IMR-90 (cell line): ENCODE data around the gene ADPRHL1. TPM values are rescaled to one million over a fixed set of nuclear protein-coding genes. Genes with fewer than 3 reads are reported as not detected.

Experiments
- ATAC-seq: fragments of 200-7000 bp; cut with Tn5 transposase; 2 replicates; pipeline ENCODE4 v1.9.1; 2020; ENCODE audit warnings: low read depth, mild to moderate bottlenecking, moderate library complexity
- BruUV-seq: library from RNA; stranded (reverse); fragments of 400-500 nt; replicated peaks from 2 replicates; lab custom pipeline; 2021; lab: Mats Ljungman, UMichigan
- CTCF ChIA-PET: fragments of 300-600 bp; formaldehyde crosslinking; extraction: SDS; loops from one replicate; lab custom pipeline; 2021; ENCODE audit warnings: antibody characterized with exemption; lab: Yijun Ruan, JAX
- POLR2A ChIA-PET: fragments of 300-600 bp; sonication (Branson Sonifier 250); formaldehyde crosslinking; loops from one replicate; lab custom pipeline; 2022; ENCODE audit warnings: antibody characterized with exemption; ENCODE audit not compliant: unreplicated experiment; lab: Charles Lee
- DNase-seq: peaks from one replicate; pipeline ENCODE4 v3.0.0; 2013
- H2AFZ ChIP-seq: replicated peaks from 2 replicates; pipeline ENCODE3; 2013; ENCODE audit warnings: low read length, mild to moderate bottlenecking; ENCODE audit not compliant: poor library complexity
- H2AK5ac ChIP-seq: 2 replicates; pipeline ENCODE4 v1.6.1; 2013; ENCODE audit warnings: low read depth, low read length, inconsistent platforms
- H2AK9ac ChIP-seq: replicated peaks from 2 replicates; pipeline ENCODE3; 2013; ENCODE audit warnings: mild to moderate bottlenecking, low read depth, low read length, moderate library complexity; ENCODE audit not compliant: poor library complexity
- H2BK120ac ChIP-seq: 2 replicates; pipeline ENCODE4 v1.6.1; 2013; ENCODE audit warnings: low read depth, low read length, inconsistent platforms
- H2BK15ac ChIP-seq: 3 replicates; pipeline ENCODE4 v1.6.1; 2013; ENCODE audit warnings: low read depth, low read length, inconsistent platforms
- H2BK20ac ChIP-seq: 2 replicates; pipeline ENCODE4 v1.6.1; 2013; ENCODE audit warnings: low read depth, mild to moderate bottlenecking, inconsistent platforms, low read length, moderate library complexity
- H2BK5ac ChIP-seq: 2 replicates; pipeline ENCODE4 v1.6.1; 2013; ENCODE audit warnings: mild to moderate bottlenecking, low read depth, low read length, inconsistent platforms; ENCODE audit not compliant: poor library complexity, severe bottlenecking
- H3K14ac ChIP-seq: replicated peaks from 2 replicates; pipeline ENCODE4 v1.6.1; 2013; ENCODE audit warnings: low read depth, low read length, inconsistent platforms
- H3K18ac ChIP-seq: 2 replicates; pipeline ENCODE4 v1.6.1; 2013; ENCODE audit warnings: low read depth, low read length, control low read depth
- H3K23ac ChIP-seq: 2 replicates; pipeline ENCODE4 v1.6.1; 2013; ENCODE audit warnings: low read depth, low read length, inconsistent platforms
- H3K27ac ChIP-seq: 2 replicates; pipeline ENCODE4 v1.5.1; 2013; ENCODE audit warnings: mild to moderate bottlenecking, control low read depth, low read length; ENCODE audit not compliant: insufficient read depth
- H3K27me3 ChIP-seq: 2 replicates; pipeline ENCODE4 v1.6.1; 2013; ENCODE audit warnings: low read length; ENCODE audit not compliant: control insufficient read depth, insufficient read depth
- H3K36me3 ChIP-seq: 2 replicates; pipeline ENCODE4 v1.6.1; 2013; ENCODE audit warnings: low read length, mixed read lengths; ENCODE audit not compliant: control insufficient read depth, insufficient read depth
- H3K4ac ChIP-seq: 2 replicates; pipeline ENCODE4 v1.6.1; 2013; ENCODE audit warnings: low read depth, low read length, inconsistent platforms
- H3K4me1 ChIP-seq: 2 replicates; pipeline ENCODE4 v1.6.1; 2013; ENCODE audit warnings: low read length, mixed read lengths; ENCODE audit not compliant: control insufficient read depth, insufficient read depth
- H3K4me2 ChIP-seq: 2 replicates; pipeline ENCODE4 v1.6.1; 2013; ENCODE audit warnings: low read depth, mild to moderate bottlenecking, control low read depth, low read length, moderate library complexity
- H3K4me3 ChIP-seq: 2 replicates; pipeline ENCODE4 v1.5.1; 2013; ENCODE audit warnings: low read depth, mild to moderate bottlenecking, control low read depth, low read length, moderate library complexity; ENCODE audit not compliant: insufficient read depth
- H3K56ac ChIP-seq: 2 replicates; pipeline ENCODE4 v1.6.1; 2013; ENCODE audit warnings: low read length, inconsistent platforms; ENCODE audit not compliant: insufficient read depth; ENCODE audit errors: extremely low read depth
- H3K79me1 ChIP-seq, 2 experiments: 2 replicates each; pipeline ENCODE4 v1.6.1; 2013; ENCODE audit warnings: low read length in 2 of 2, inconsistent platforms in 1 of 2, low read depth in 1 of 2
- H3K9ac ChIP-seq: 2 replicates; pipeline ENCODE4 v1.6.1; 2013; ENCODE audit warnings: low read depth, low read length, control low read depth
- H3K9me1 ChIP-seq: 2 replicates; pipeline ENCODE4 v1.6.1; 2013; ENCODE audit warnings: low read length, inconsistent platforms; ENCODE audit not compliant: insufficient read depth
- H3K9me3 ChIP-seq: 2 replicates; pipeline ENCODE4 v1.6.1; 2013; ENCODE audit warnings: low read length; ENCODE audit not compliant: control insufficient read depth, insufficient read depth
- H4K20me1 ChIP-seq: 2 replicates; pipeline ENCODE4 v1.6.1; 2013; ENCODE audit warnings: low read length, inconsistent platforms; ENCODE audit not compliant: insufficient read depth
- H4K5ac ChIP-seq: 2 replicates; pipeline ENCODE4 v1.6.1; 2013; ENCODE audit warnings: mild to moderate bottlenecking, low read depth, low read length, control low read depth
- H4K8ac ChIP-seq, 2 experiments: 2 replicates each; pipeline ENCODE4 v1.6.1; 2013; ENCODE audit warnings: low read depth in 2 of 2, low read length in 2 of 2, control low read depth in 1 of 2, inconsistent platforms in 1 of 2
- H4K91ac ChIP-seq: 2 replicates; pipeline ENCODE4 v1.6.1; 2013; ENCODE audit warnings: low read depth, low read length, inconsistent platforms; ENCODE audit not compliant: insufficient read depth
- MXI1 ChIP-seq: IDR thresholded peaks from 2 replicates; pipeline ENCODE4 v1.6.1; 2012; ENCODE audit warnings: low read depth, mild to moderate bottlenecking, low read length, moderate library complexity, borderline replicate concordance
- POLR2A ChIP-seq: IDR thresholded peaks from 2 replicates; pipeline ENCODE4 v1.6.1; 2012; ENCODE audit warnings: mild to moderate bottlenecking, low read depth, low read length
- SMC3 ChIP-seq: fragments of 150-350 bp; IDR thresholded peaks from 2 replicates; pipeline ENCODE4 v1.6.1; 2016; ENCODE audit warnings: low read depth, mild to moderate bottlenecking, antibody characterized with exemption, low read length, moderate library complexity
- WGBS, 2 experiments: methylation state at CpG; one replicate each; pipeline versions ENCODE4 v1.1.5 to v1.1.7; 2013; ENCODE audit warnings: missing lambda C conversion rate in 2 of 2; ENCODE audit not compliant: insufficient read length in 1 of 2; ENCODE audit errors: extremely low coverage in 2 of 2; 5-methylcytosine and 5-hydroxymethylcytosine counted together
- dilution Hi-C: fragments of 300-500 bp; cut with HindIII; formaldehyde crosslinking; loops from one replicate; pipeline ENCODE4 v1.14.3; 2018; ENCODE audit warnings: low sequenced_read_pairs; ENCODE audit not compliant: unreplicated experiment
- in situ Hi-C: fragments of 300-500 bp; cut with MboI; formaldehyde crosslinking; loops from 3 replicates; pipeline ENCODE4 v1.14.3; 2019; ENCODE audit warnings: low sequenced_read_pairs, inconsistent platforms, mixed read lengths
- intact Hi-C: fragments of 100-400 bp; cut with micrococcal nuclease; formaldehyde crosslinking; loops from 2 replicates; pipeline ENCODE4 v1.10.0; 2022
- polyA plus RNA-seq, 3 experiments: library from polyadenylated mRNA; depleted of rRNA; stranded (reverse); fragments of >200 nt; gene quantifications; 2 replicates each; pipeline ENCODE4 v1.2.3, GENCODE V29; 2012; ENCODE audit warnings: low replicate concordance in 1 of 3
- total RNA-seq: library from RNA; depleted of rRNA; stranded (reverse); fragments of >200 nt; gene quantifications from 2 replicates; pipeline ENCODE4 v1.2.3, GENCODE V29; 2012
- TF ChIP-seq, protein P1 (sequence below): conservative IDR thresholded peaks from 2 replicates; pipeline ENCODE4 v1.5.1; 2012; ENCODE audit warnings: mild to moderate bottlenecking, low read depth, low read length, improper control_type of control experiment
- TF ChIP-seq, protein P2 (sequence below): fragments of 150-350 bp; IDR thresholded peaks from 2 replicates; pipeline ENCODE4 v1.6.1; 2017; ENCODE audit warnings: mild to moderate bottlenecking, antibody characterized with exemption, low read length, low read depth

Gene ADPRHL1
- total and polyA plus RNA-seq, 2 of the 4 experiments (the other 2 are of a cell fraction) = 0.36 to 0.67 TPM

DNA sequence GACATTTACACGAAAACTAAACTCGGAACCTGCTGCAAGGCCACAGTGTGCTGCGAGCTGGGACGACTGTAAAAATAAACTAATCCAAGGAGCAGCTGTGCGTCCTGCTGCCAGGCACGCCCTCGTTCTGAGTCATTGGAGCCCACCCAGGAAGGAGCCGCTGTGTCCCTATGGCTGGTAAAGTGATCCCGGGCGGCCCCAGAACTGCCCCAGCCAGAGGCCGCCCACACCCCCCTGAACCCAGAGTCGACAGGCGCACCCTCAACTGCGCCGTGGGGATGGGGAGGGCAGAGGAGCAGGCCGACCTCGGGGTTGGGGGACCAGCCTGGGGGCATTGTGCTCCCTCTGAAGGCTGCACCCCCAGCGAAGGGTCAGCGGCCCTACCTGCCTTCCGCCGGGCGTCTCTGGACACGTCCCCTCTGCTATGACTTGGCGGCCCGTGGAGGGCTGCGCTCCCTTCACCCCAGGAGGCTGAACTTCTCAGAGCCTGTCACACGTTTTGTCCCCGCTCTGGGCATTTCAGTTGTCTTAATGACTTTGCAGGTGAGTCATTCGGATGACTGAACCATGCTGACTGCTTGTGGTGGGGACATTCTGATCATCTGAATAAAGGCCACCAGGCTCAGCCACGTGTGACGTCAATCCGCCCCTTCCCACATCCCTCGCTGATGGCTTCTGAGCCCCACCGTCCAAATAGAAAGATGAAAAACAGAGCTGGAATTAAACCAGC is 42.7 kb downstream of the ADPRHL1 start (continued):
- TF ChIP-seq, protein P1, sequence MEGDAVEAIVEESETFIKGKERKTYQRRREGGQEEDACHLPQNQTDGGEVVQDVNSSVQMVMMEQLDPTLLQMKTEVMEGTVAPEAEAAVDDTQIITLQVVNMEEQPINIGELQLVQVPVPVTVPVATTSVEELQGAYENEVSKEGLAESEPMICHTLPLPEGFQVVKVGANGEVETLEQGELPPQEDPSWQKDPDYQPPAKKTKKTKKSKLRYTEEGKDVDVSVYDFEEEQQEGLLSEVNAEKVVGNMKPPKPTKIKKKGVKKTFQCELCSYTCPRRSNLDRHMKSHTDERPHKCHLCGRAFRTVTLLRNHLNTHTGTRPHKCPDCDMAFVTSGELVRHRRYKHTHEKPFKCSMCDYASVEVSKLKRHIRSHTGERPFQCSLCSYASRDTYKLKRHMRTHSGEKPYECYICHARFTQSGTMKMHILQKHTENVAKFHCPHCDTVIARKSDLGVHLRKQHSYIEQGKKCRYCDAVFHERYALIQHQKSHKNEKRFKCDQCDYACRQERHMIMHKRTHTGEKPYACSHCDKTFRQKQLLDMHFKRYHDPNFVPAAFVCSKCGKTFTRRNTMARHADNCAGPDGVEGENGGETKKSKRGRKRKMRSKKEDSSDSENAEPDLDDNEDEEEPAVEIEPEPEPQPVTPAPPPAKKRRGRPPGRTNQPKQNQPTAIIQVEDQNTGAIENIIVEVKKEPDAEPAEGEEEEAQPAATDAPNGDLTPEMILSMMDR = no peak
- no peak for TF ChIP-seq MXI1

DNA sequence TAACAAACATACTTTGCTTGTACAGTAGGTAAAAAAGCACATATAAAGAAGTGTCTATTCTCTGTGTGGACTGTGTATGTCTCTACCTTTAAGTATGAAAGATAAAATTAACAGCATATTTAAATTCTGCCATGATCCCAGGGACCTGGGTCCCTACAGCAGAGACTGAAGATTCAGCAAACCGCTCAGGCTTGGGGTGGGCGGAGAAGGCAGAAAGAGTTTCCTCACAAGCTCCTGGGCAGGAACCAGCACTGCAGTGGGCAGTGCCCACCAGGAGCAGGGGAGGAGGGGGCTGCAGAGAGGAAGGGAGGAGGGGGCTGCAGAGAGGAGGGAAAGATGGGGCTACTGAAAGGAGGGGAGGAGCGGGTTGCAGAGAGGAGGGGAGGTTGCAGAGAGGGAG is 44.7 kb downstream of the ADPRHL1 start:
- Histone ChIP-seq H3K4ac (peak overlapping the region; percentile 38; the same call in 1 of the 2 replicates), H2BK15ac (no peak overlapping the region), H3K79me1 (no peaks in the 10 kb centered on the region), H3K23ac (no peak overlapping the region), H4K8ac (no peak overlapping the region), H2AK5ac (no peak overlapping the region), H2BK20ac (no peak overlapping the region; the same call in 1 of the 2 replicates), H2AK9ac (no peak overlapping the region), H3K9ac (no peak overlapping the region), H3K4me1 (peaks cover 18% of the 10 kb centered on the region), H3K27ac (no peak overlapping the region), H3K4me3 (no peak overlapping the region), H3K4me2 (no peak overlapping the region), H3K36me3 (no peaks in the 10 kb centered on the region), H3K27me3 (no peaks in the 10 kb centered on the region), H3K9me3 (no peaks in the 10 kb centered on the region), H4K20me1 (no peaks in the 10 kb centered on the region), H2BK120ac (no peak overlapping the region), H2AFZ (no peak overlapping the region), H3K56ac (no peak overlapping the region), H3K18ac (no peak overlapping the region), H3K14ac (no peak overlapping the region), H3K9me1 (peaks cover 10% of the 10 kb centered on the region), H2BK5ac (no peak overlapping the region), H4K5ac (no peak overlapping the region), H4K91ac (no peak overlapping the region)
- DNase-seq = no peak
- intact Hi-C loops = no loop called here
- 94% methylated on average over 2 of the region's 3 CpGs; no CpG with 5 or more reads in 1 of the 2 experiments for WGBS, 2 experiments
- ChIA-PET CTCF (no interaction called here), POLR2A (no interaction called here)
- TF ChIP-seq, protein P2, sequence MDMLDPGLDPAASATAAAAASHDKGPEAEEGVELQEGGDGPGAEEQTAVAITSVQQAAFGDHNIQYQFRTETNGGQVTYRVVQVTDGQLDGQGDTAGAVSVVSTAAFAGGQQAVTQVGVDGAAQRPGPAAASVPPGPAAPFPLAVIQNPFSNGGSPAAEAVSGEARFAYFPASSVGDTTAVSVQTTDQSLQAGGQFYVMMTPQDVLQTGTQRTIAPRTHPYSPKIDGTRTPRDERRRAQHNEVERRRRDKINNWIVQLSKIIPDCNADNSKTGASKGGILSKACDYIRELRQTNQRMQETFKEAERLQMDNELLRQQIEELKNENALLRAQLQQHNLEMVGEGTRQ = no peak
- no peak for TF ChIP-seq SMC3
- TF ChIP-seq, protein P1 = no peak
- no peak for TF ChIP-seq POLR2A
- no peak for ATAC-seq
- in situ Hi-C loops = no loop called here
- dilution Hi-C loops = no loop called here
- BruUV-seq = no TSS peak
